SH-SY5Y (cell line): ENCODE results near the gene MPDZ.

Experiments
- GATA2 ChIP-seq: IDR thresholded peaks from 2 replicates; pipeline ENCODE4 v1.6.1; 2011; ENCODE audit warnings: mild to moderate bottlenecking, low read depth, low read length
- GATA3 ChIP-seq: IDR thresholded peaks from 2 replicates; pipeline ENCODE4 v1.6.1; 2011; ENCODE audit warnings: low read depth, mild to moderate bottlenecking, low read length, moderate library complexity

DNA sequence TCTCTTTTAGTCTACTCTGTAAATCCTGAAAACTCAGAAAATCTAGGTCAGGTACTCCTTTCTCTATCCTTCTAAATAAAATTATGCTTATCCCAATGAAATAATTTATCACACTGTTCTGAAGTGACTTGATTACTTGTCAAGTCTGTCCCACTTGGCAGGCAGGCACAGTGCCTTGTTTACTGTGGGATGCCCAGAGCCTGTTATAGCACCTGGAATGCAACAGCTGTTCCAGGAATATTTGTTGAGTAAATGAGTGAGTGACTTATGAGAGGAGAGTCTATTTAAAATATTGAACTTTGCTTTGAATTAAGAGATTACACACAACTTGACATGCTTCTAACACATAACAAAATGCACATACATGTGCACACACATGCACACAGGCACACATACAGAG lies 130.0 kb downstream of the MPDZ start:
- TF ChIP-seq GATA2 (no peak), GATA3 (no peak)
